MM.1S (cell line): Measurements from ENCODE around the gene GFOD2.

ENCODE experiments used
- DNase-seq: peaks from one replicate; pipeline ENCODE4 v3.0.0-alpha.2; 2015
- H2AFZ ChIP-seq: fragments of 300-600 bp; sonication (generic); 2 replicates; pipeline ENCODE4 v1.6.0; 2016; ENCODE audit warnings: antibody characterized with exemption, low read length
- H3F3A ChIP-seq: fragments of 300-600 bp; sonication (generic); 2 replicates; pipeline ENCODE4 v1.6.1; 2016; ENCODE audit warnings: mild to moderate bottlenecking, antibody characterized with exemption, low read length, moderate library complexity, mixed read lengths; ENCODE audit not compliant: insufficient read depth
- H3K27ac ChIP-seq: fragments of 300-600 bp; sonication (generic); 2 replicates; pipeline ENCODE4 v1.5.1; 2016; ENCODE audit warnings: mild to moderate bottlenecking, low read length
- H3K27me3 ChIP-seq: fragments of 300-600 bp; sonication (generic); replicated peaks from 2 replicates; pipeline ENCODE4 v1.6.0; 2016; ENCODE audit warnings: low read length; ENCODE audit not compliant: insufficient read depth
- H3K36me3 ChIP-seq: fragments of 300-600 bp; sonication (generic); replicated peaks from 2 replicates; pipeline ENCODE4 v1.6.1; 2016; ENCODE audit warnings: mild to moderate bottlenecking, low read length, mixed read lengths; ENCODE audit not compliant: insufficient read depth
- H3K4me1 ChIP-seq: fragments of 300-600 bp; sonication (generic); 2 replicates; pipeline ENCODE4 v1.6.1; 2016; ENCODE audit warnings: low read length, mixed read lengths
- H3K4me2 ChIP-seq: fragments of 300-600 bp; sonication (generic); 2 replicates; pipeline ENCODE4 v1.6.0; 2016; ENCODE audit warnings: low read depth, low read length
- H3K4me3 ChIP-seq: fragments of 300-600 bp; sonication (generic); 2 replicates; pipeline ENCODE4 v1.5.1; 2016; ENCODE audit warnings: low read length, mixed read lengths
- H3K79me2 ChIP-seq: fragments of 300-600 bp; sonication (generic); 2 replicates; pipeline ENCODE4 v1.6.1; 2016; ENCODE audit warnings: mixed run types, low read length, mixed read lengths
- H3K9ac ChIP-seq: fragments of 300-600 bp; sonication (generic); 2 replicates; pipeline ENCODE4 v1.6.1; 2016; ENCODE audit warnings: low read length, mixed read lengths
- H3K9me2 ChIP-seq: fragments of 300-600 bp; sonication (generic); replicated peaks from 2 replicates; pipeline ENCODE4 v1.6.1; 2016; ENCODE audit warnings: mild to moderate bottlenecking, low read length, mixed read lengths; ENCODE audit not compliant: insufficient read depth
- H3K9me3 ChIP-seq: fragments of 300-600 bp; sonication (generic); replicated peaks from 2 replicates; pipeline ENCODE4 v1.6.1; 2016; ENCODE audit warnings: mild to moderate bottlenecking, low read length, mixed read lengths; ENCODE audit not compliant: insufficient read depth
- H4K20me1 ChIP-seq: fragments of 300-600 bp; sonication (generic); 2 replicates; pipeline ENCODE4 v1.6.1; 2016; ENCODE audit warnings: mild to moderate bottlenecking, low read length, moderate library complexity, mixed read lengths; ENCODE audit not compliant: insufficient read depth
- CTCF ChIP-seq: fragments of 300-600 bp; sonication (generic); IDR thresholded peaks from 2 replicates; pipeline ENCODE4 v1.5.1; 2016; ENCODE audit warnings: antibody characterized with exemption, low read length, mixed read lengths
- EZH2 ChIP-seq: fragments of 300-600 bp; sonication (generic); optimal IDR thresholded peaks from 2 replicates; pipeline ENCODE3; 2017; ENCODE audit warnings: low read depth, mild to moderate bottlenecking, antibody characterized with exemption, low read length, mixed read lengths
- EZH2phosphoT487 ChIP-seq: fragments of 300-600 bp; sonication (generic); IDR thresholded peaks from 2 replicates; pipeline ENCODE4 v1.6.1; 2018; ENCODE audit warnings: antibody characterized with exemption, low read length

The GFOD2 gene

GRCh38 chr16:67685388-67686112 lies 33.6 kb downstream of the GFOD2 start:
- no peak for DNase-seq
- Histone ChIP-seq H3K27ac (no peak overlapping the region), H3K9me2 (no peaks in the 10 kb centered on the region), H3K79me2 (no peaks in the 10 kb centered on the region), H3K4me2 (no peak overlapping the region), H3K9me3 (no peaks in the 10 kb centered on the region), H2AFZ (no peak overlapping the region), H3K36me3 (no peaks in the 10 kb centered on the region), H3F3A (no peaks in the 10 kb centered on the region), H3K27me3 (no peaks in the 10 kb centered on the region), H3K4me3 (no peak overlapping the region), H3K9ac (no peak overlapping the region), H3K4me1 (no peaks in the 10 kb centered on the region), H4K20me1 (no peaks in the 10 kb centered on the region)
- TF ChIP-seq EZH2, result no peak
- no peak for TF ChIP-seq EZH2phosphoT487
- no peak for TF ChIP-seq CTCF

GRCh38 chr16:67683767-67684166 lies 35.3 kb downstream of the GFOD2 start:
- Histone ChIP-seq H3F3A (no peaks in the 10 kb centered on the region), H3K4me3 (no peak overlapping the region), H3K9ac (no peak overlapping the region), H3K36me3 (no peaks in the 10 kb centered on the region), H2AFZ (no peak overlapping the region), H4K20me1 (no peaks in the 10 kb centered on the region), H3K9me2 (no peaks in the 10 kb centered on the region), H3K79me2 (no peaks in the 10 kb centered on the region), H3K9me3 (no peaks in the 10 kb centered on the region), H3K27me3 (no peaks in the 10 kb centered on the region), H3K4me1 (no peaks in the 10 kb centered on the region), H3K27ac (no peak overlapping the region), H3K4me2 (no peak overlapping the region)
- TF ChIP-seq EZH2phosphoT487, result no peak
- TF ChIP-seq CTCF, result no peak
- TF ChIP-seq EZH2, result no peak
- no peak for DNase-seq

GRCh38 chr16:67679935-67680897 lies 38.9 kb downstream of the GFOD2 start:
- no peak overlapping the region for H3K27ac ChIP-seq
- H3K9me3 ChIP-seq, result no peaks in the 10 kb centered on the region
- H4K20me1 ChIP-seq, result no peaks in the 10 kb centered on the region
- no peak overlapping the region for H3K4me2 ChIP-seq
- H3K9ac ChIP-seq, result no peak overlapping the region
- H3K9me2 ChIP-seq, result no peaks in the 10 kb centered on the region
- no peaks in the 10 kb centered on the region for H3K79me2 ChIP-seq
- H3K36me3 ChIP-seq, result no peaks in the 10 kb centered on the region
- DNase-seq, result no peak
- H3F3A ChIP-seq, result no peaks in the 10 kb centered on the region
- no peak overlapping the region for H3K4me3 ChIP-seq
- no peaks in the 10 kb centered on the region for H3K27me3 ChIP-seq
- TF ChIP-seq EZH2phosphoT487, result no peak
- TF ChIP-seq CTCF, result no peak
- no peak for TF ChIP-seq EZH2
- H2AFZ ChIP-seq, result no peak overlapping the region
- H3K4me1 ChIP-seq, result no peaks in the 10 kb centered on the region
